ENCODE data around the gene DDAH1. TPM values are rescaled to one million over a fixed set of nuclear protein-coding genes. Genes with fewer than 3 reads are reported as not detected.
"Not testable (repeated sequence)": the region's sequence is repeated elsewhere in the genome, so short reads cannot be mapped to it uniquely, and the experiment has no call there.

Gene DDAH1
- total RNA-seq, 4 donors from 2014 or later, result 11.2 to 16.7 (median 15.8) TPM

DNA sequence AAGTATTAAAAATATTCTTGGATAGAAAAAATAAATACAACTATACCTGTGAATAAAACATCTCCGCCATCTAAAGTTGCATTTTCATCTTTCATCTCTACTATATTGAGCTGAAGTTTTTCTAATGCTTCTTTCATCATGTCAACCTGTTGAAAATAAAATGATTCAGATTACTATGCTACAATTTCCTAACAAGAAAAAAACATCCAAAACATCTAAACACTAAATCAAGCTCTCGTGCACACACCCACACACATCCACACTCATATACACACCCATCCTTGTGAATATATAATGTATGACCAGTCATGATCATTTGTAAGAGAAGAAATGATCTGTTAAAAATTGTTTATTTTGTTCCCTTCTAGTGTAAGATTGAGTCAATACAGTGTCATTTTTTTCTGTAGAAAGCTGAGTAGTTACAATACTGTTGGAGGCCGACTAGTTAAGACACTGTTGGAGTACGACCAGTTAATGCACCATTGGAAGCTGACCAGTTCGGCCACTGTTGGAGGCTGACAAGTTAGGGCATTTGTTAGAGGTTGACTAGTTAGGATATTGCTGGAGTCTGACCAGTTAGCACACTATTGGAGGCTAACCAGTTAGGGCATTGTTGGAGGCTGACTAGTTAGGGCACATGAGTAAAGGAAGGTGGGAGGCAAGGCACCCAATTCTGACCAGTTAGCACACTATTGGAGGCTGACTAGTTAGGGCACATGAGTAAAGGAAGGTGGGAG lies 106.1 kb downstream of the DDAH1 start:
- TF ChIP-seq, protein P1, sequence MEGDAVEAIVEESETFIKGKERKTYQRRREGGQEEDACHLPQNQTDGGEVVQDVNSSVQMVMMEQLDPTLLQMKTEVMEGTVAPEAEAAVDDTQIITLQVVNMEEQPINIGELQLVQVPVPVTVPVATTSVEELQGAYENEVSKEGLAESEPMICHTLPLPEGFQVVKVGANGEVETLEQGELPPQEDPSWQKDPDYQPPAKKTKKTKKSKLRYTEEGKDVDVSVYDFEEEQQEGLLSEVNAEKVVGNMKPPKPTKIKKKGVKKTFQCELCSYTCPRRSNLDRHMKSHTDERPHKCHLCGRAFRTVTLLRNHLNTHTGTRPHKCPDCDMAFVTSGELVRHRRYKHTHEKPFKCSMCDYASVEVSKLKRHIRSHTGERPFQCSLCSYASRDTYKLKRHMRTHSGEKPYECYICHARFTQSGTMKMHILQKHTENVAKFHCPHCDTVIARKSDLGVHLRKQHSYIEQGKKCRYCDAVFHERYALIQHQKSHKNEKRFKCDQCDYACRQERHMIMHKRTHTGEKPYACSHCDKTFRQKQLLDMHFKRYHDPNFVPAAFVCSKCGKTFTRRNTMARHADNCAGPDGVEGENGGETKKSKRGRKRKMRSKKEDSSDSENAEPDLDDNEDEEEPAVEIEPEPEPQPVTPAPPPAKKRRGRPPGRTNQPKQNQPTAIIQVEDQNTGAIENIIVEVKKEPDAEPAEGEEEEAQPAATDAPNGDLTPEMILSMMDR (IDR thresholded peaks at IDR 0.05), result no peak
- DNase-seq (ENCODE audit: low spot score), result no peak
- ATAC-seq (ENCODE audit: low FRiP score), result no peak

DNA sequence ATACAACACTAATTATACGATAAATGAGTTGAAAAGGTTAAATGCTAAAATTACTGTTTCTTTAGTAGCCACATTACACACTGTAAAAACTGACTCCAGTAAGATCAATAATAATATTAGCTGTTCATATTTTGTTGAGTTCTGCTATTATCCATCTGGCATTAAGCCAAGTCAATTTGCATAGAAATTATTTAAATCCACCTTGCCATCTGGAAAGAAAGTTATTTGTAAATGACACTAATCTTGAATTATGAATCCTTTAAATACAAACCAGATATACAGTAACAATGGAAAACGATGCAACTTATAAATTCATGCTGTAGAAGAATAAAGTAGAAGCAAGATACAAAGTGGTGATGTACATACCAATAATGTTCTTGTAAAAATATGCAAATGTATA lies 107.1 kb downstream of the DDAH1 start:
- DNase-seq (ENCODE audit: low spot score) (no peak), ATAC-seq (ENCODE audit: low FRiP score) (no peak)
- TF ChIP-seq, protein P1 (IDR thresholded peaks at IDR 0.05), result no peak

DNA sequence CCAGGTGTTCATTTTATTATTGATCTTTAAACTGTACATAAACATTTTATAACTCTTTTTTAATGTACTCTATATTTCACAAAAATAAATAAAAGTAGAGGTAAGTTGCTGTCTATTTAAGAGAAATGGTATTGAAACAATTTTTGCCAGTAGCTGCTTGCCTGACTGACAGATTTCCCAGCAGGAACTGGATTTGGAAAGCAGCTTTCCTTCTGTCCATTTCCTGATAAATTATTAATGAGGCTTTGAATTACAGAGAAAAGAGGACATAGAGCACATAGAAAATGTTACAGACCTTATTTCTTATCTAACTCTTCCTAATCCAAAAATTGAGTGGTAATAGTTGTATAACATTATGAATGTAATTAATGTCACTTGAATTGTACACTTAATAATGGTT lies 108.8 kb downstream of the DDAH1 start:
- ATAC-seq (ENCODE audit: low FRiP score) (no peak), DNase-seq (ENCODE audit: low spot score) (no peak)
- TF ChIP-seq, protein P1 (IDR thresholded peaks at IDR 0.05), result no peak

DNA sequence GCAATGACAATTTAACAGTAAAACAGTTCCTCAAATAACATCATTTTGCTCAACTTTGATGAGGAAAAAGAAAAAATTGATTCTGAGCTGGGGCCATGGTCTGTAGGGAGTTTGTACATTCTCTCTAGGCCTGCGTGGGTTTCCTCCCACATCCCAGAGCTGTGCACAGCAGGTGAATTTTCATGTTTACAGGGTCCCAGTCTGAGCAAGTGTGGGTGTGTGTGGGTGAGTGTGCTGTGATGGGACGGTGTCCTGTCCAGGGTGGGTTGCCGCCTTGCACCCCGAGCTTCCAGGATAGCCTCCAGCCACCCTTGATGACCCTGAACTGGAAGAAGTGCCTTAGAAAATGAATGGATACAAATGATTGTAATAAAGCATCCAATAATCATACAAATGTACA lies 112.9 kb downstream of the DDAH1 start:
- DNase-seq (ENCODE audit: low spot score), result no peak
- ATAC-seq (ENCODE audit: low FRiP score), result no peak
- TF ChIP-seq, protein P1 (IDR thresholded peaks at IDR 0.05), result no peak

DNA sequence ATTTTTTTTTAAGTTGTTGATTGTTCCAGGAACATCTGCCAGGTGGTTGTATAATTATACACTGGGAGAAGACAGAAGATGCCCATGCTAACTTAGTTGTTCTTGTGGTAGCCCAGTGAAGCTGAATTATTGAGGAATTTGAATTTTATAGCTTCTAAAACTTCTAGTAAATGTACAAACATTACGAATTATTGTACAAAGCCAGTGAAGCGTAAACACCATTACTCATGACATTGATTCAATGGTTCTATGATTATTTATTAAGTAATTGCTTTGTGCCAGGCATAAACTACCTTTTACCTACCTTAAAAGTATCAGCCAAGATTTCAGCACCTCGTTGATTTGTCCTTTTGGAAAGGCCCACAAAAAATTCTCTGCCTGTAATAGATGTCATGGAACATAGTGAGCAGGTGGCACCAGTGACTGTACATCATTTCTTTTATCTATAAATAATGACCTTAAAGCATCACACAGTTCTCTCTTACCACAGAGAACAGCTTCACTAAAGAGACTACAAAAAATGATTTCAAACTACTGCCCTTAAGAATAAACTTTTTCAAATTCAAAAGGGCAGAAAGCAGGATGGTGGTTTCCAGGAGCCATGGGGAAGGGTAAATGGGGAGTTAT lies 113.6 kb downstream of the DDAH1 start:
- TF ChIP-seq, protein P1 (IDR thresholded peaks at IDR 0.05), result no peak
- ATAC-seq (ENCODE audit: low FRiP score) (no peak), DNase-seq (ENCODE audit: low spot score) (no peak)

DNA sequence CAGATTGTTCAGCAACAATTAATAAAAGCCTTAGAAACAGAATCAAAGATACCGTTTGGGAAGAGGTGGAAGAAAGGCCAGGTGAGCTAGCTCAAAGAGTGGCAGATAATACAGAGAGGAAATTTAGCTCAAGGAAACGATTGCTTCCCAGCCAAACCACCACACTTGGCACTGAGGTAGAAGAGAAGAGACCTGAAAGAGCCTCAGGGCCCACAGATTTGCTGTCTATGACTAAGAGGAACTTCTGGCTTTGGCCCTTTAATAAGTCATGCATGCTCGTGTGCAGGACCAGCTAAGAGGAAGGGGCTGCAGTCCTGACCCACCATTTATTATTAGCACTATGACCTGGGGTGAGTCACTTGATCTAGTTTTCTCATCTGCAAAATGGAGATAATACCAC lies 115.7 kb downstream of the DDAH1 start:
- TF ChIP-seq, protein P1 (IDR thresholded peaks at IDR 0.05), result no peak
- DNase-seq (ENCODE audit: low spot score) (no peak), ATAC-seq (ENCODE audit: low FRiP score) (no peak)

DNA sequence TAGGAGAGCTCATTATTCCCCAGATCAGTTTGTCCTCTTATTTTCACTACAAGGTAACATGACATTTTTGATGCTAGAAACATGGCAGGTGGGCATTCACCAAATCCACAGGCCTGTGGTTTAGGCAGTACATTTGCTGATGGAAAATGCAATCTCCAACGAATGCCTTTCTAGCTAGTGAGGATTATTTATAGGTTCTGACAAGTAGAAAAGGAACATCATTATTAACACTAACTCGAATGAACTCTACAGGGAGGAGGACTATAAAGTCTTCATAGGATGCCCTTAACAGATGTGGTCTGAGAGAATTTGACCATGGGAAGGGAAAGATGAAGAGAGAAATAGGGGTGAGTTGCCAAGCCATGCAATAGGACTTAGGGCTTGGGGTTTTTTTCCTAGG lies 117.1 kb downstream of the DDAH1 start:
- TF ChIP-seq, protein P1 (IDR thresholded peaks at IDR 0.05), result no peak

DNA sequence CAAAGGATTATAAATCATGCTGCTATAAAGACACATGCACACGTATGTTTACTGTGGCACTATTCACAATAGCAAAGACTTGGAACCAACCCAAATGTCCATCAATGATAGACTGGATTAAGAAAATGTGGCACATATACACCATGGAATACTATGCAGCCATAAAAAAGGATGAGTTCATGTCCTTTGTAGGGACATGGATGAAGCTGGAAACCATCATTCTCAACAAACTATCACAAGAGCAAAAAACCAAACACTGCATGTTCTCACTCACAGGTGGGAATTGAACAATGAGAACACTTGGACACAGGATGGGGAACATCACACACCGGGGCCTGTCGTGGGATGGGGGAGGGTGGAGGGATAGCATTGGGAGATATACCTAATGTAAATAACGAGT lies 117.7 kb downstream of the DDAH1 start:
- not testable (repeated sequence) for DNase-seq (ENCODE audit: low spot score); ATAC-seq (ENCODE audit: low FRiP score)

More for the DNA sequence above, 117.1 kb downstream of the DDAH1 start:
- DNase-seq (ENCODE audit: low spot score) (no peak), ATAC-seq (ENCODE audit: low FRiP score) (no peak)

All from omental fat pad (tissue), 4 donors.